Kidney (tissue), 14 donors: ENCODE measurements around the gene BAZ1A. TPM values are rescaled to one million over a fixed set of nuclear protein-coding genes. Genes with fewer than 3 reads are reported as not detected.
"Not testable (repeated sequence)": the region's sequence is repeated elsewhere in the genome, so short reads cannot be mapped to it uniquely, and the experiment has no call there.

Experiments used
- DNase-seq, 5 donors: peaks; one replicate each; pipeline ENCODE4 v3.0.0-alpha.2; 2013 to 2020
- FAIRE-seq: peaks from 2 replicates; lab custom pipeline; 2012; peaks lifted over from hg19 to GRCh38; lab: Jason Lieb, UNC
- H3K27ac ChIP-seq, 2 donors: one replicate each; pipeline ENCODE4 v1.7.0; 2013; ENCODE audit warnings: low read depth in 2 of 2, low read length in 2 of 2, inconsistent platforms in 1 of 2
- H3K27me3 ChIP-seq: one replicate; pipeline ENCODE4 v1.7.1; 2013; ENCODE audit warnings: low read length, inconsistent platforms; ENCODE audit not compliant: control insufficient read depth, insufficient read depth
- H3K36me3 ChIP-seq, 3 donors: one replicate each; pipeline versions ENCODE4 v1.7.0 to v1.7.1; 2013; ENCODE audit warnings: low read length in 3 of 3, control low read depth in 1 of 3, inconsistent platforms in 1 of 3; ENCODE audit not compliant: insufficient read depth in 3 of 3, control insufficient read depth in 2 of 3
- H3K4me1 ChIP-seq, 3 donors: one replicate each; pipeline versions ENCODE4 v1.7.0 to v1.7.1; 2013; ENCODE audit warnings: low read length in 3 of 3, inconsistent platforms in 1 of 3, low read depth in 1 of 3; ENCODE audit not compliant: control insufficient read depth in 2 of 3, insufficient read depth in 2 of 3
- H3K4me3 ChIP-seq, 3 donors: one replicate each; pipeline versions ENCODE4 v1.7.0 to v1.8.1; 2013; ENCODE audit warnings: low read length in 3 of 3, control low read depth in 1 of 3, inconsistent platforms in 1 of 3
- H3K9ac ChIP-seq, 3 donors: one replicate each; pipeline versions ENCODE4 v1.7.0 to v1.7.1; 2013; ENCODE audit warnings: low read length in 3 of 3, control low read depth in 1 of 3, inconsistent platforms in 1 of 3
- H3K9me3 ChIP-seq, 3 donors: one replicate each; pipeline versions ENCODE4 v1.7.0 to v1.7.1; 2013; ENCODE audit warnings: low read length in 3 of 3, control low read depth in 1 of 3, inconsistent platforms in 1 of 3; ENCODE audit not compliant: control insufficient read depth in 2 of 3, insufficient read depth in 1 of 3
- CTCF ChIP-seq: IDR thresholded peaks from 3 replicates; pipeline ENCODE4 v1.5.1; 2012; ENCODE audit warnings: mild to moderate bottlenecking, moderate library complexity, borderline replicate concordance; ENCODE audit not compliant: insufficient read depth; ENCODE audit errors: extremely low read depth
- intact Hi-C: fragments of 100-400 bp; cut with DNase I; formaldehyde crosslinking; loops from one replicate; pipeline ENCODE4 v1.11.1; 2022
- polyA plus RNA-seq: library from polyadenylated mRNA; stranded (reverse); fragments of 350-450 nt; fragmentation: Illumina TruSeq; extraction: RNeasy Lipid Tissue Mini Kit (QIAGEN cat#74804); gene quantifications from one replicate; pipeline ENCODE4 v1.2.3, GENCODE V29; 2014; ENCODE audit warnings: low read depth, low replicate concordance; ENCODE audit not compliant: insufficient read depth
- total RNA-seq: library from RNA; stranded (reverse); fragmentation: NEBNext Ultra II Directional; extraction: Animal tissue kit (Norgen Biotek cat#: 25700); gene quantifications from one replicate; pipeline ENCODE4 v1.2.1, GENCODE V29; 2021
- donor health status: control.
- donor health status: control.
- donor health status: control.
- donor health status: control.
- donor health status: control.
- donor health status: DM: yes; HTN: yes; CAD: no.
- donor health status: Normal renal cell carcinoma (clear cell type).

BAZ1A gene
- total and polyA plus RNA-seq, 2 donors from 2014 or later, result 3.1 to 20.8 TPM

GRCh38 chr14:34804933-34805332 lies 70.2 kb downstream of the BAZ1A start:
- H3K27me3 ChIP-seq, result no peaks in the 10 kb centered on the region
- intact Hi-C loops, result no loop called here
- no peak overlapping the region for H3K4me3 ChIP-seq
- no peaks in the 10 kb centered on the region for H3K4me1 ChIP-seq
- H3K9ac ChIP-seq, result no peak overlapping the region
- peaks cover 0 to 5% (median 3%) of the 10 kb centered on the region in 3 donors for H3K36me3 ChIP-seq
- H3K9me3 ChIP-seq, result no peaks in the 10 kb centered on the region
- FAIRE-seq, result no peak
- no peak for DNase-seq
- H3K27ac ChIP-seq, result no peak overlapping the region
- no peak for TF ChIP-seq CTCF

GRCh38 chr14:34798861-34799260 lies 76.3 kb downstream of the BAZ1A start:
- DNase-seq, H3K36me3 ChIP-seq, FAIRE-seq, H3K27ac ChIP-seq, H3K9me3 ChIP-seq, intact Hi-C loops, H3K9ac ChIP-seq, H3K4me1 ChIP-seq, H3K27me3 ChIP-seq, H3K4me3 ChIP-seq: not testable (repeated sequence)

GRCh38 chr14:34797747-34798583 lies 77.2 kb downstream of the BAZ1A start:
- no peak overlapping the region for H3K27ac ChIP-seq
- intact Hi-C loops, result no loop called here
- FAIRE-seq (no peak), DNase-seq (no peak)
- no peak overlapping the region for H3K9ac ChIP-seq
- H3K4me3 ChIP-seq, result no peak overlapping the region
- no peak for TF ChIP-seq CTCF
- H3K27me3 ChIP-seq, result no peaks in the 10 kb centered on the region
- peaks cover 0 to 5% (median 0%) of the 10 kb centered on the region in 3 donors for H3K36me3 ChIP-seq
- no peaks in the 10 kb centered on the region for H3K4me1 ChIP-seq
- H3K9me3 ChIP-seq, result no peaks in the 10 kb centered on the region

GRCh38 chr14:34796902-34797301 lies 78.3 kb downstream of the BAZ1A start:
- no peak for FAIRE-seq
- TF ChIP-seq CTCF, result no peak
- intact Hi-C loops, result no loop called here
- no peak overlapping the region for H3K4me3 ChIP-seq
- no peak overlapping the region for H3K27ac ChIP-seq
- no peaks in the 10 kb centered on the region for H3K36me3 ChIP-seq
- no peaks in the 10 kb centered on the region for H3K4me1 ChIP-seq
- no peaks in the 10 kb centered on the region for H3K9me3 ChIP-seq
- no peaks in the 10 kb centered on the region for H3K27me3 ChIP-seq
- peak in 2 of 5 donors; percentile 10 to 55 for DNase-seq
- H3K9ac ChIP-seq, result no peak overlapping the region
